WTC11 (cell line): ENCODE results near the gene CIAO2A. TPM values are rescaled to one million over a fixed set of nuclear protein-coding genes. Genes with fewer than 3 reads are reported as not detected.

ENCODE experiments used
- ATAC-seq: fragments of 200-7000 bp; cut with Tn5 transposase; 2 replicates; pipeline ENCODE4 v1.10.0; 2021; ENCODE audit warnings: mild to moderate bottlenecking, moderate library complexity
- Bru-seq: library from RNA; stranded (reverse); fragments of 400-500 nt; gene quantifications from one replicate; lab custom pipeline; 2021; lab: Mats Ljungman, UMichigan
- CTCF ChIA-PET: fragments of 300-600 bp; sonication (Branson Sonifier 250); formaldehyde crosslinking; loops from one replicate; lab custom pipeline; 2021; ENCODE audit warnings: antibody characterized with exemption; lab: Charles Lee
- POLR2A ChIA-PET: fragments of 350-600 bp; sonication (Branson Sonifier 250); formaldehyde crosslinking; loops from one replicate; lab custom pipeline; 2021; ENCODE audit warnings: antibody characterized with exemption; lab: Charles Lee
- DNase-seq: peaks from one replicate; pipeline ENCODE4 v3.0.0; 2021; ENCODE audit warnings: low spot score
- H3K27ac Mint-ChIP-seq: 2 replicates; pipeline ENCODE4 v1.8.0; 2021; ENCODE audit warnings: mixed read lengths
- H3K27me3 Mint-ChIP-seq: 2 replicates; pipeline ENCODE4 v1.8.0; 2021; ENCODE audit warnings: low read depth, mild to moderate bottlenecking, moderate library complexity, mixed read lengths
- H3K36me3 Mint-ChIP-seq: 2 replicates; pipeline ENCODE4 v1.8.0; 2021; ENCODE audit warnings: mixed read lengths
- H3K4me1 Mint-ChIP-seq: 2 replicates; pipeline ENCODE4 v1.8.0; 2022; ENCODE audit warnings: mixed read lengths
- H3K4me3 Mint-ChIP-seq: 2 replicates; pipeline ENCODE4 v1.8.0; 2021; ENCODE audit warnings: mild to moderate bottlenecking, moderate library complexity, mixed read lengths
- H3K9me3 Mint-ChIP-seq: 2 replicates; pipeline ENCODE4 v1.8.0; 2021; ENCODE audit warnings: mixed read lengths
- AFF4 ChIP-seq: sonication (generic); formaldehyde crosslinking; IDR thresholded peaks from 2 replicates; pipeline ENCODE4 v1.8.1; 2023; ENCODE audit warnings: mild to moderate bottlenecking, missing genetic modification reagents, borderline replicate concordance
- ARID4B ChIP-seq: sonication (generic); formaldehyde crosslinking; IDR thresholded peaks from 2 replicates; pipeline ENCODE4 v1.8.0; 2023; ENCODE audit warnings: missing genetic modification reagents, mild to moderate bottlenecking, borderline replicate concordance
- ATF3 ChIP-seq: sonication (generic); formaldehyde crosslinking; conservative IDR thresholded peaks from 2 replicates; pipeline ENCODE4 v1.8.1; 2022; ENCODE audit warnings: mild to moderate bottlenecking, missing genetic modification reagents
- CREB1 ChIP-seq: sonication (generic); formaldehyde crosslinking; IDR thresholded peaks from 2 replicates; pipeline ENCODE4 v1.8.0; 2023; ENCODE audit warnings: mild to moderate bottlenecking, missing genetic modification reagents
- E2F1 ChIP-seq: sonication (generic); formaldehyde crosslinking; IDR thresholded peaks from 2 replicates; pipeline ENCODE4 v1.8.0; 2022; ENCODE audit warnings: mild to moderate bottlenecking, missing genetic modification reagents
- ETV6 ChIP-seq: sonication (generic); formaldehyde crosslinking; IDR thresholded peaks from 2 replicates; pipeline ENCODE4 v1.8.1; 2022; ENCODE audit warnings: mild to moderate bottlenecking, missing genetic modification reagents
- FOXK1 ChIP-seq: sonication (generic); formaldehyde crosslinking; IDR thresholded peaks from 2 replicates; pipeline ENCODE4 v1.8.0; 2022; ENCODE audit warnings: mild to moderate bottlenecking, moderate library complexity, missing genetic modification reagents
- MAX ChIP-seq: sonication (generic); formaldehyde crosslinking; IDR thresholded peaks from 2 replicates; pipeline ENCODE4 v1.8.0; 2022; ENCODE audit warnings: mild to moderate bottlenecking, missing genetic modification reagents
- NR1H2 ChIP-seq: sonication (generic); formaldehyde crosslinking; IDR thresholded peaks from 2 replicates; pipeline ENCODE4 v1.9.0; 2021; ENCODE audit warnings: mild to moderate bottlenecking, moderate library complexity, missing genetic modification reagents
- SMAD3 ChIP-seq: sonication (generic); formaldehyde crosslinking; IDR thresholded peaks from 2 replicates; pipeline ENCODE4 v1.8.0; 2022; ENCODE audit warnings: missing genetic modification reagents, mild to moderate bottlenecking, borderline replicate concordance
- SP1 ChIP-seq: sonication (generic); formaldehyde crosslinking; conservative IDR thresholded peaks from 2 replicates; pipeline ENCODE4 v1.8.1; 2022; ENCODE audit warnings: missing genetic modification reagents
- STAT6 ChIP-seq: sonication (generic); formaldehyde crosslinking; conservative IDR thresholded peaks from 2 replicates; pipeline ENCODE4 v1.8.1; 2023; ENCODE audit warnings: mild to moderate bottlenecking, low read depth, missing genetic modification reagents, moderate library complexity
- TEAD4 ChIP-seq: sonication (generic); formaldehyde crosslinking; IDR thresholded peaks from 2 replicates; pipeline ENCODE4 v1.8.0; 2022; ENCODE audit warnings: mild to moderate bottlenecking, missing genetic modification reagents
- ZNF512 ChIP-seq: sonication (generic); formaldehyde crosslinking; IDR thresholded peaks from 2 replicates; pipeline ENCODE4 v1.8.1; 2022; ENCODE audit warnings: missing genetic modification reagents, borderline replicate concordance
- ZNF671 ChIP-seq: fragments of 250-450 bp; sonication (Bioruptor Pico); IDR thresholded peaks from 2 replicates; pipeline ENCODE4 v1.8.0; 2021; ENCODE audit warnings: mild to moderate bottlenecking
- long read RNA-seq, 3 experiments: library from RNA in 1 of 3; library from capped mRNA in 1 of 3; library from polyadenylated mRNA in 1 of 3; unstranded in 2 of 3; stranded (forward) in 1 of 3; transcript quantifications; one replicate each; pipeline ENCODE4 v2.0.0, GENCODE V29; 2021
- total RNA-seq: library from RNA; stranded (reverse); gene quantifications from 3 replicates; pipeline ENCODE4 v1.2.3, GENCODE V29; 2021

CIAO2A gene
- total RNA-seq (67.6 to 73.6 TPM (median 72.3 TPM) in 3 replicates), Bru-seq, nascent RNA (percentile 82 among the genes with signal in this experiment)
- long read RNA-seq, experiment 1, transcript CIAO2A-202 (4 exons, 826 nt) = minor isoform, 24 of 171 reads
- long read RNA-seq, experiment 1, transcript CIAO2A-206 (4 exons, 561 nt) = minor isoform, 6 of 171 reads
- long read RNA-seq, experiment 1, transcript CIAO2A-201 (5 exons, 1,105 nt) = major isoform, 126 of 171 reads
- long read RNA-seq, experiment 1, partial matches to known transcripts = 4 of 171 reads
- long read RNA-seq, experiment 1, other reads (novel, unspliced or antisense) = 10 of 171 reads
- long read RNA-seq, experiment 2, transcript CIAO2A-201 (5 exons, 1,105 nt) = major isoform, 100 of 135 reads
- long read RNA-seq, experiment 2, transcript CIAO2A-202 (4 exons, 826 nt) = minor isoform, 16 of 135 reads
- long read RNA-seq, experiment 2, partial matches to known transcripts = 6 of 135 reads
- long read RNA-seq, experiment 2, other reads (novel, unspliced or antisense) = 12 of 135 reads
- long read RNA-seq, experiment 3, transcript CIAO2A-202 (4 exons, 826 nt) = minor isoform, 130 of 594 reads
- long read RNA-seq, experiment 3, transcript CIAO2A-201 (5 exons, 1,105 nt) = major isoform, 452 of 594 reads
- long read RNA-seq, experiment 3, partial matches to known transcripts = 0 of 594 reads
- long read RNA-seq, experiment 3, other reads (novel, unspliced or antisense) = 11 of 594 reads

GRCh38 chr15:64093627-64094417, at the start of gene CIAO2A:
CIAO2A (minus strand) TSS chr15:64093838; CDS start chr15:64093768, 70 bp downstream.
- ChIA-PET CTCF (interaction anchor here (0.6 to 2.7 kb wide), 13 partner anchors 13 to 494 kb away, joined by 3 to 19 read pairs (median 5); partner anchors contain the start of genes DAPK2 and PPIB), POLR2A (interaction anchor here (0.5 to 1.1 kb wide), 4 partner anchors 18 to 823 kb away, joined by 3 read pairs; no protein-coding TSS in a partner anchor)
- Mint-ChIP-seq H3K27me3 (no peaks in the 10 kb centered on the region), H3K4me1 (peaks cover 40% of the 10 kb centered on the region), H3K36me3 (peaks cover 10% of the 10 kb centered on the region), H3K27ac (peak within 1 kb of the TSS; percentile 99), H3K4me3 (peak within 1 kb of the TSS; percentile 99), H3K9me3 (no peaks in the 10 kb centered on the region)
- DNase-seq = peak; percentile 95
- peak; percentile 86 for ATAC-seq
- TF ChIP-seq ZNF671 (CRISPR knock-in tag) (no peak), ETV6 (CRISPR knock-in tag) (0 out of 2 replicates have a peak, but pooled peaks have one; percentile 24), AFF4 (CRISPR knock-in tag) (no peak), SMAD3 (CRISPR knock-in tag) (0 out of 2 replicates have a peak, but pooled peaks have one; percentile 3), SP1 (CRISPR knock-in tag) (0 out of 2 replicates have a peak, but pooled peaks have one; percentile 31), FOXK1 (CRISPR knock-in tag) (peak; percentile 90; the same call in 1 of the 2 replicates), STAT6 (no peak), NR1H2 (CRISPR knock-in tag) (no peak), ATF3 (CRISPR knock-in tag) (no peak)
- TF ChIP-seq, all 79 proteins: peak for 4

- Mint-ChIP-seq H3K4me3 (no peak overlapping the region), H3K27ac (no peak overlapping the region), H3K36me3 (peaks cover under 1% of the 10 kb centered on the region; the same call in 1 of the 2 replicates), H3K27me3 (no peaks in the 10 kb centered on the region), H3K4me1 (no peaks in the 10 kb centered on the region), H3K9me3 (no peaks in the 10 kb centered on the region)
- ChIA-PET POLR2A (interaction anchor here (0.6 kb wide), 1 partner anchor 227 kb away, joined by 4 read pairs; no protein-coding TSS in a partner anchor), CTCF (interaction anchor here (0.6 to 4.9 kb wide), 3 partner anchors 10 to 225 kb away, joined by 3 to 39 read pairs (median 3); no protein-coding TSS in a partner anchor)
- ATAC-seq (peak; percentile 43), DNase-seq (no peak)
- TF ChIP-seq ARID4B (CRISPR knock-in tag) (no peak), E2F1 (CRISPR knock-in tag) (no peak), MAX (CRISPR knock-in tag) (no peak), CREB1 (CRISPR knock-in tag) (no peak), TEAD4 (CRISPR knock-in tag) (no peak), ZNF512 (no peak)
Observed at GRCh38 chr15:64143276-64143675, 49.6 kb upstream of the CIAO2A start.
